GM18868 (cell line): ENCODE results near the gene CHMP4A.
"Not testable (repeated sequence)": the region's sequence is repeated elsewhere in the genome, so short reads cannot be mapped to it uniquely, and the experiment has no call there.

ENCODE experiments used
- ATAC-seq: cut with Tn5 transposase; IDR thresholded peaks from one replicate; pipeline ENCODE4 v1.9.1; 2021; ENCODE audit warnings: mild to moderate bottlenecking, moderate library complexity; ENCODE audit not compliant: unreplicated experiment

Gene CHMP4A

DNA sequence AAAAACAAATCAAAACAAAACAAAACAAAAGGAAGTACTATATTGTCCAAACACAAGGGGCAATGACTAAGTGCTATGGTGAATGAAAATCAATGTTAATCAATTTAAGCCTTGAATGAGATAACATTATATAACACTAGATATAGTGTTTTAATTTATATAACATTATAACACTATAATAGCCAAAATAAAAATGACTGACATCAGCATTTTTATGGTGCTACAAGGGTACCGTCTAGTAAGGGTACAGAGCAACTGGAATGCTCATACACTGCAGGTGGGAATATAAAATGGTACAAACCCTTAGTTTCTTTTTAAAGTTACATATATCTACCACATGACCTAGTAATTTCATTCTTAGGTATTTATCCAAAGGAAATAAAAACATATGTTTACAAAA is 13.2 kb upstream of the CHMP4A start:
- ATAC-seq, result no peak

DNA sequence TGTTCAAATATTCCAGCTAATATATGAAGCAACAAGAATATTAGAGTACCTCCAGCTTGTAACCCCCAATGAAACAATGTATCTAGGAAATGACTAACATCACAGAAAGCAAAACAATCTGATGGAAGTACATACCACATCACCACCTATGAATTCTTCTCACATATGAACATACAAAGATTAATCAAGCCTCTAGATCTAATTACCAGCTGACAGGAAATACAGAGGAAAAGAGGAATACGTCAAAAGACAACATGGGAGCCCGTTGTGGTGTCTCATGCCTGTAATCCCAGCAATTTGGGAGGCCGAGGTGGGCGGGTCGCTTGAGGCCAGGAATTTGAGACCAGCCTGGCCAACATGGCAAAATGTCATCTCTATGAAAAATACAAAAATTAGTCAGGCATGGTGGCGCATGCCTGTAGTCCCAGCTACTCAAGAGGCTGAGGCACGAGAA is 11.4 kb upstream of the CHMP4A start:
- no peak for ATAC-seq

DNA sequence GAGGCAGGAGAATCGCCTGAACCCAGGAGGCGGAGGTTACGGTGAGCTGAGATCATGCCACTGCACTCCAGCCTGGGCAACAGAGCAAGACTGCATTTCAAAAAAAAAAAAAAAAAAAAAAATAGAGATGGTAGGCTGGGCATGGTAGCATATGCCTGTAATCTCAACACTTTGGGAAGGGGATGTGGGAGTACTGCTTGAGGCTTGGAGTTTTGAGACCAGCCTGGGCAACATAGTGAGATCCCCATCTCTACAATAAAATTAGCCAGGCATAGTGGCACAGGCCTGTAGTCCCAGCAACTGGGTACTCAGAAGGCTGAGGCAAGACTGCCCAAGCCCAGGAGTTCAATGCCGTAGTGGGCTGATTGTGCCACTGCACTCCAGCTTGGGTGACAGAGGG is 9.7 kb upstream of the CHMP4A start:
- ATAC-seq, result not testable (repeated sequence)

DNA sequence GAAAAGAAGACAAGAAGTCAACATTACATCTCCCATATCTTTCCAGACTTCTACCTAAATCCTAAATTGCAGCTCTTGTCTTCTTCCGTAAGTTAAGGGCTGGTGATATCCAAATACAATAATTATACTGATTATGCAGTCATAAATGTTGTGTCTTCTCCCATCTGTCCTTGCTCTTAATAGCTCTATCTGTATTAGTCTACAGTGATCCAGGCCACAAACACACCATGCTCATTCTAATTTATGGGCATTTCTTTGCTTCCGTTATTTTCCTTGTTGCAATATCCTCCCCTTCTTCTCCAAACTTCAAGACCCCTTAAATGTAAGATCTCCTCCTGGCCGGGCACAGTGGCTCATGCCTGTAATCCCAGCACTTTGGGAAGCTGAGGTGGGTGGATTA is 6.2 kb upstream of the CHMP4A start:
- ATAC-seq, result no peak

DNA sequence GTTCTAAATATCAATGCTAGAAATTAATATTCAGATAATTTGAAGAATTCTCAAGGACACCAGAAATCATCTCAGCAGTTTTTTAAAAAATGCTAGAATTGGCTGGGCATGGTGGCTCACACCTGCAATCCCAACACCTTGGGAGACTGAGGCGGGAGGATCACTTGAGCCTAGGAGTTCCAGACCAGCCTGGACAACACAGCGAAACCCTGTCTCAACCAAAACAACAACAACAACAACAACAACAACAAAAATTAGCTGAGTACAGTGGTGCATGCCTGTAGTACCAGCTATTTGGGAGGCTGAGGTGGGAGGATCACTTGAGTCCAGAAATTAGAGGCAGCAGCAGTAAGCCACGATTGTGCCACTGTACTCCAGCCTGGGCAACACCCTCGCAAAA is 5.8 kb upstream of the CHMP4A start:
- ATAC-seq, result no peak

DNA sequence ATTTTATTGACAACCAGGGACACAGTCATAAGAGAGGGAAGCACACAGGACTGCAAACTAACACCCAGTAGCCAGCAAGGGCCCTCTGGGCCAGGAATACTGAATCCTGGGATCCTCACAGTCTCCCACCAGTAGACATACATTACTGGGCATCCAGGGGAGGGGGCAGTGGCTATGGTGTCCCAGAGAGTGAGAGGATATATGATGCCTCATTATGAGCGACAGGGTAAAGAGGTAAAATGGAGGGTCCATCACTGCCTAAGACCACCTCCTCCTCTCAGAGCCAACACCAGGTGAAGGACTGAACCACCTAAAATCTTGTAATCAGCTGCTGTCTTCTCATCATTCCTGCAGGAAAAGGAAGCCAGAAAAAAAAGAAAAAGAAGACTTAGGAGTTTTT is 3.6 kb upstream of the CHMP4A start:
- not testable (repeated sequence) for ATAC-seq

DNA sequence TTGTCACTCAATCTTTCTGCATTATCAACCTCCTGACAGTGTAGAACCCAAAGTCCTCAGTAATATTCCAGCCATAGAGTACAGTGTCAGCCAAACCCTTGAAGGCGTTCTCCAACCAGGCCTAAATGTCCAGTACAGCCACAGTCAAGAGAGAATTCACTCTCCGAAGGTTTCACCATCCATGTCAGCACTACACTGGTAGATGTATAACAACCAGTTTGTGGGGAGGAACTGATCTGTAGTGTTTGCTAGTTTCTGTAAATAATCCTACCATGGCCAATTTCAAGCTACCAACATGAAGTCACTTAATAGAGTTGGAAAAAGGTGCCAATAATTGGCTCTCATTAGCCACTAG is 3.0 kb upstream of the CHMP4A start:
- no peak for ATAC-seq

DNA sequence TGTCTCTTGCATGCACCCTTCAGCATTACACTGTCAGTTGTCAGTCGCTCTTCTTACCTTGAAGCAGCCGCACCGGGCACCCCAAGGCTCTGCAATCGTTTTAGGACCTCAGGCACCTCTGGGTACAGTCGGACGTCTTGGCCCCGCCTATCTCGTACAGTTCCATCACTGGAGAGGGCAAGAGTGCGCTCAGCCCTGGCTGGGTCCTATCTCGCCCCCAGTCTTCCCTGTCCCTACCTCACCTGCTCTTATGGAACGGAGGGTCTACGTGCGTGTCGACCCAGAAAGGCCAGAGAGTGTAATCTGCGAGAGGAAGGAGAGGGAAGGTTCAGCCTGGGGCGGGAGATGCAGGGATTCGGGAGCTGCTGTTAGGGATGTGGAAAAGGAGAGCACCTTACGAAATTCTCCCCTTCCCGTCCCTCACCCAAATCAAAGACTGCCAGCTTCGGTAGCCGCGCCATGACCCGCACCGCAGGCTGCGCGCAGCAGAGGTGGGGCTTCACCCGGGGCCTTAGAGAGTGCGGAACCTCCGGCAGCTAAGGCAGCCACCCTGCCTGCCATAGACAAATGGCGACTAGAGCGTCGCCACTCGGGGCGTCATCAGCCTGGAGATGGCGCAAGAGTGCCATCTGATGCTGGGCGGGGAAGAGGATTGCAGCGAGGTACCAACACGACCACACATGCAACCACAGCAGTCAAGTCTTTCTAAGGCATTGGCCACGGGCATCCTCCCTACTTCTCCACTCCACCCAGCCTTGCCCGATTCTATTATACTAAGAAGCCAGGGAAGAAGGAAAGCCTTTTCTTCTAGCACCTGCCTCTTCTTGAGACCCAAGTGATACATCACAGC is 2.4 kb upstream of the CHMP4A start, which contains the start of gene MDP1:
Gene MDP1 (minus strand): TSS at position 572 of the 850 bp plus-strand sequence. CDS start 111 bp downstream, at position 461.
- peak; percentile 68 for ATAC-seq

DNA sequence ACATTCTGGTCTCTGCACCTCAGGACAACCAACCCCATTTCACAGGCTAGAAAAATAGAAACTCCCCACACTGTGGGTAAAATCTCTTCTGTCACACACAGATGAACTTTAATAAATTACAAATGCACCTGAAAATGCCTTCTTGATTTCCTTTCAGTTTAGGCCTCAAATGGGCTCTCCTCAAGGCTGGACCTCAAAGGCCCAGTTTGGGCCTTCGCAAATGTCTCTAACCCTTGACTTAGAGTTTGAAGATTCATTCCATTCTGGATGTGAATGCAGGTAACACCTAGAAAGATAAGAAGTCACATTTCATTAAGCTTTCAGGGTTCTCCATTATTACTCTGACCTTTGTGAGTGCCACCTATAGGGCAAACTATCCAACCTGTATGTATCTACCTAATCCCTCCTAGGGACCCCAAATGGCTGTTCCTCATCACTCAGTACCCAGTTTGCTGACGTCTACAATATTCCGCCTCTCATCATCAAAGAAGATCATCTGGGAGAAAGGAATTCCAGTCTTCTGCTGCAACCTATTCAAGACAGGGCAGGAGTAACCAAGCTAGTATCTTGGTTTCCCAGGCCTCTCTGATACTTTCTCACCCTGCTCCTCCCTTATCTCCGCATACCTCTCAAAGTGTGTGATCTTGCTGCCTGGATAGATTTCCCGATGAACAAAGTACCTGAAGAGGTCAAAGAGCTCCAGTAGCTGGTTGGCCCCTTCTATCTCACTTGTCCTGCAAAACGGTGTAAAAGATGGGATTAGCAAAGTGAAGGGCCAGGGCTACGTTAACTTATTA is 776 bp upstream of the CHMP4A start:
- ATAC-seq, result no peak

DNA sequence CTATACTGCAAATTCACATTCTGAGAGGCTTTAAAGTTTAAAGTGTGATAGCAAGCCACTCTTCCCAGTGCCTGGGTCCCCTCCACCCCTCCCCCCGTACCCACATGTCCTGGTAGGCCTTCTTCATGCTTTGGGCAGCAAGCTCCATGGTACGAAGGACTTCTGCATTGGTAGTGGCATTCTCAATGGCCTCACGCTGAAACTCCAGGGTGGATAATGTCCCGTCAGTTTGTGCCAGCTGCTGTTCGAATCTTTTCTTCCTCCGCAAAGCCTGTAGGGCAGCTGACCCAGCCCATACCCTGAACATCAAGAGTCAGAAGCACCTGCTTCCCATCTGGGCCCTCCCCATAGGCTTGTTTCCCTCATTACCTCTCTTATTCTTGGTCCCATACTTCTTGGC is 2.0 kb downstream of the CHMP4A start:
- ATAC-seq, result no peak

DNA sequence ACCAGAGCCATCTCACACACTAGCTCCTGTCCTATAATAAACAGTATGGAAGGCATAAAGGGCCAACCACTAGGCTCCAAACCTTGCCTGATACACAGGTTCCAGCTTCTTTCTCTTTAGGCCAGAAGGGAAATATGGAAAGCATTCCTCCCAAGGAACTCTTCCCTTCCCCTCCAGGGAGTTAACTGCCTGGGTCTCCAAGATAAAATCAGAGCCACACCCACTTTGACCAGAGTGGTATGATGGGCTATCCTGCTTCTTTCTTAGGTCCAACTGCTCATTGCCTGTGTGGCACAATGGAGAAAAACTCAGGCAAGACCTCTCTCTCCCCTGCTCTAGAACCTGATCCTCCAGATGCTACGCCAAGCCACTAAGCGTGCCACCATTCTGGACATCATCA is 5.7 kb downstream of the CHMP4A start:
- ATAC-seq, result no peak

DNA sequence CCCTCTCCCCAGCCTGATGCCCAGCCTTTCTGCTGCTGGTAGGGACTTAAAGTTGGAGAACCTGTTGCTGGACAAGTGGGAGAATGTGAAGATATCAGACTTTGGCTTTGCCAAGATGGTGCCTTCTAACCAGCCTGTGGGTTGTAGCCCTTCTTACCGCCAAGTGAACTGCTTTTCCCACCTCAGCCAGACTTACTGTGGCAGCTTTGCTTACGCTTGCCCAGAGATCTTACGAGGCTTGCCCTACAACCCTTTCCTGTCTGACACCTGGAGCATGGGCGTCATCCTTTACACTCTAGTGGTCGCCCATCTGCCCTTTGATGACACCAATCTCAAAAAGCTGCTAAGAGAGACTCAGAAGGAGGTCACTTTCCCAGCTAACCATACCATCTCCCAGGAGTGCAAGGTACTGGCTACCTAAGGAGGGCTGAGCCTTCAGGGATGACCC is 6.2 kb downstream of the CHMP4A start:
- no peak for ATAC-seq

DNA sequence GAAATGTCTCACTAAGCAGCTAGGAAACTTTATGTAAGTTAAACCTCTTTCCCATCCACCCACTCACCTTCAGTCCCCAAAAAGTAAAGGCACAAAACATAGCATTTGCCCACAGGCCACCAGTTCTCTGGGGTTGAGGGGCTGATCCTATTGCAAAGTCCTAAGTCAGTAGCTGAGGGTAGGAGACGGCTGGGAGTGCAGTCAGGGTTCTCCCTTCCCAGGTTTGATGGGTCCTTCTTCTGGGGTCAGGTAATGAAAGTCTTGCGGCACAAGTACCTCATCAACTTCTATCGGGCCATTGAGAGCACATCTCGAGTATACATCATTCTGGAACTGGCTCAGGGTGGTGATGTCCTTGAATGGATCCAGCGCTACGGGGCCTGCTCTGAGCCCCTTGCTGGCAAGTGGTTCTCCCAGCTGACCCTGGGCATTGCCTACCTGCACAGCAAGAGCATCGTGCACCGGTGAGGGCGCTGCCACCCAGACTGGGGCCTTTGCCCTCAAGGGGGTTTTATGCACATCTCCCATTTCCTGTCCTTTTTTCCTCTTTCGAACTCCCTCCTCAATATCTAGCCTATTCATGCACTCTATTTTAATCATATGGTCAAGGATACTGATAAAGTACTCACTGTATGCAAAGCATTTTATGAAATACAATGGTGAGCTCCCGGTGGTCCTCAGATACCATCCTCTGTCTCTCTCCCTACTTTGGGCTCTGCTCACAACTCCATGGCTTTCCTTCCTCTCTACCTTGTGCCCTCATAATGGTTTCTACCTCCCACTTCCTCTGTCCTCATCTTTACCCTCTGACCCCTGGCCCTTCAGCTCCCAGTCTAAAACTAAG is 6.8 kb downstream of the CHMP4A start:
- ATAC-seq, result no peak

DNA sequence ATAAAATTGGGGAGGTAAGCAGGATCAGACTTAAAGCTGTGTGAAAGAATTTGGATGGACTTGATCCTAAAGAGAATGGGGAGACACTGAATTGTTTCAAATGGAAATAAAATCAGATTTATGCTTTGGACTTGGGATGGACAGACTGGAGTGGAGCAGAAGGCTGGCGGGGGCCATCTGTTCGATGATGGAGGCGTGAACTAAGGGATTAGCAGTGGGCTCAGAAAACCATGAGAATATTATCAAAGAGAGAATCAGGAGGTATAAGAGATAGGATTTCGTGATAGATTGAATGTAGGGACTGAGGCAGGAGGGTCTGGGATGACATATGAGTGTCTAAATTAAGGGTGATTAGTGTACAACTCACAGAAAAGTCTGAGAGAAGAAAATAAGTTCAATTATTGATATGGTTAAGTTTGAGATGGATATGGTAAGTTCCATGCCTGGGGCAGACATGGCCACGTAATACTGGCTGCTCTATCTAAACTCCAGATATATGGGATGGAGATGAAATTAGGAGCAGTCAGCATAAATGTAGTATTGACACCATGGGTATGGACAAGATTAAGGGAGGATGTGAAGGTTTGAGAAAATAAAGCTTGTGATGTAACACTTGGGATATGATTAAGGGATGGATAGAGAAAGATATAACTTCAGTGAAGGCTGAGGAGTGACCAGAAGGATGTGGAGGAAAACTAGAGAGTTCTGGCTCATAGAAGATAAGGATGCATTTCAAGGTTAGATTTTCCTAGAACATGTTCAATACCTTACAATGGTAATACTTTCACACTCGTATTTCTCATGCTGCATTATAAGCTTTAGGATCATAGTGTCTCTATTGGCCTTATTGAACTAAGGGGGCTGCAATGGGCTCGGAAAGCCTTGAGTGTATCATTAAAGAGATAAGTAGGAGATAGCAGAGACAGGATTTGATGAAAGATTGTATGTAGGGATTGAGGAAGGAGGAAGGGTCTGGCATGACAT is 8.8 kb downstream of the CHMP4A start:
- no peak for ATAC-seq

DNA sequence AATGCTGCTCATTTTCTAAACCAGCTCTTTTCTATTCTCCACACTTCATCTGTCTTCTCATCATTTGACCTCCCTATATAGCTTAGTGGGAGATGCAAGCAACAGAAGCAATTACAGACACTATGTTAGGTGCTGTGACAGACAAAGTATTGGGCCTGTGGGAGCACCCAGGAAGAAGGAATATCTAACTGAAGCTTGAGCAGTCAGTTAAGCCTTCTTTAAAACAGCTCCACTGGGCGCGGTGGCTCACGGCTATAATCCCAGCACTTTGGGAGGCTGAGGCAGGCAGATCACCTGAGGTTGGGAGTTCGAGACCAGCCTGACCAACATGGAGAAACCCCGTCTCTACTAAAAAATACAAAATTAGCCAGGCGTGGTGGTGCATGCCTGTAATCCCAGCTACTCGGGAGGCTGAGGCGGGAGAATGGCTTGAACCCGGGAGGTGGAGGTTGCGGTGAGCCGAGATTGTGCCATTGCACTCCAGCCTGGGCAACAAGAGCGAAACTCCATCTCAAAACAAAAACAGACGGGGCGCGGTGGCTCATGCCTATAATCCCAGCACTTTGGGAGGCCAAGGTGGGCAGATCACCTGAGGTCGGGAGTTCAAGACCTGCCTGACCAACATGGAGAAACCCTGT is 9.9 kb downstream of the CHMP4A start:
- ATAC-seq, result not testable (repeated sequence)

DNA sequence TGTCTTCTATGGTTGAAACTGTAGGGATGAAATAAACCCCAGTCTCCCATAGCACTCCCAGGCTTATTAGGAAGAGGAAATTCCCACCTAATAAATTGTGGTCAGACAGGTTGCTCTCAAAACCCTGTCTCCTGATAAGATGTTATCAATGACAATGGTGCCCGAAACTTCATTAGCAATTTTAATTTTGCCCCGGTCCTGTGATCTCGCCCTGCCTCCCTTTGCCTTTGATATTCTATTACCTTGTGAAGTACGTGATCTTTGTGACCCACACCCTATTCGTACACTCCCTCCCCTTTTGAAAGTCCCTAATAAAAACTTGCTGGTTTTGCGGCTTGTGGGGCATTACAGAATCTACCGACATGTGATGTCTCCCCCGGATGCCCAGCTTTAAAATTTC is 10.8 kb downstream of the CHMP4A start:
- ATAC-seq, result not testable (repeated sequence)

DNA sequence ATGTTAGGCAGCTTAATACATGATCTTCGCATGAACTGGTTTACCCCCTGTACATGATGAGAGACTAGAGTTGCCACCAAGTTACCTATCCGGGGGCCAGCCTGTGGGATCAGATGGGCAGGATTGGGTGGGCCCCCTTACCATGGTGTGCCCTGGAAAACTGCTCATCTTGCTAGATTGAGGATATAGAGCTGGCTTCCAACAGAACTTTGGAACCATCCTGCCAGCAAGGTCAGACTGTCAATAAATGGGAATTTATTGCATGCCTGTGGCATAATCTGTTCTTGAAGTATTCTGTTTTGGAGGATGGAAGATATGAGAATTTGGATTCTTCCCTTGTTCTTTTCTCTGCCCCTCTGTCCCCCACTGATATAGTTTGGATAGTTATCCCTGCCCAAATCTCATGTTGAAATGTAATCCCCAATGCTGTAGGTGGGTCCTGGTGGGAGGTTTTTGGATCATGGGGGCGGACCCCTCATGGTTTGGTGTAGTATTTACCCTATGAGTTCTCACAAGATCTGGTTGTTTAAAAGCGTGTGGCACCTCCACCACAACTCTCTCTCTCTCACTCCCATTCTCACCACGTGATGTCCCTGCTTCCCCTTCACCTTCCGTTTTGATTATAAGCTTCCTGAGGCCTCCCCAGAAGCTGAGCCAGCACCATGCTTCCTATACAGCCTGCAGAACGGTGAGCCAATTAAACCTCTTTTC is 14.3 kb downstream of the CHMP4A start:
- ATAC-seq, result no peak

DNA sequence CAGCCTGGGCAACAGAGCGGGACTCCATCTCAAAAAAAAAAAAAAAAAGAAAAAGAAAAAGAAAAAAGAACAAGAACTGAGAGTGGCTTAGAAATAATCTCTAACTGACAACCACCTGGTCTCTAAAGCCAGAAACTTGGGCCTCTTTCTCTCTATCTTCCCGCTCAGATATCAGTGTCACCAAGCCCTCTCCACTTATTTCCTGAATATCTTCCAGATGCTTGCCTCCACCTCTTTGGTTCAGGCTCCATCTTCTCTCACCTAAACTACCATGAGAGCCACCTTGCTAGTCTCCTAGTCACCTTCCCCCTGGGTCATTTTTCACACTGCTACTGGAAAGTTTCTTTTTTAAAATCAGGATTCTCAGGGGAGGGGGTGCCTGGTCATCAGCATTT is 16.2 kb downstream of the CHMP4A start:
- no peak for ATAC-seq
